Psoas muscle (tissue), 8 donors: Measurements from ENCODE around the gene KIRREL3. TPM values are rescaled to one million over a fixed set of nuclear protein-coding genes. Genes with fewer than 3 reads are reported as not detected.

Experiments used
- ATAC-seq, 4 donors: fragments of 200-7000 bp; cut with Tn5 transposase; one replicate each; pipeline ENCODE4 v1.9.1; 2020; ENCODE audit warnings: moderate library complexity in 3 of 4, mild to moderate bottlenecking in 2 of 4
- DNase-seq, 2 donors: peaks; one replicate each; pipeline ENCODE4 v3.0.0-alpha.2; 2020
- H3K27ac ChIP-seq: fragments of 200-600 bp; one replicate; pipeline ENCODE4 v1.8.0; 2022
- H3K27me3 ChIP-seq, 3 donors: fragments of 200-600 bp in 1 of 3; one replicate each; pipeline versions ENCODE4 v1.6.1 to v1.8.0; 2013 to 2022; ENCODE audit warnings: low read length in 2 of 3, mild to moderate bottlenecking in 2 of 3, moderate library complexity in 1 of 3; ENCODE audit not compliant: insufficient read depth in 3 of 3
- H3K36me3 ChIP-seq, 2 donors: fragments of 200-600 bp in 1 of 2; one replicate each; pipeline versions ENCODE4 v1.6.1 to v1.8.0; 2013 to 2022; ENCODE audit warnings: low read depth in 1 of 2, mild to moderate bottlenecking in 1 of 2, moderate library complexity in 1 of 2; ENCODE audit not compliant: insufficient read depth in 1 of 2
- H3K4me1 ChIP-seq: fragments of 200-600 bp; one replicate; pipeline ENCODE4 v1.8.0; 2022
- H3K4me3 ChIP-seq: fragments of 200-600 bp; one replicate; pipeline ENCODE4 v1.8.0; 2022; ENCODE audit warnings: mild to moderate bottlenecking
- H3K9me3 ChIP-seq: fragments of 200-600 bp; one replicate; pipeline ENCODE4 v1.8.0; 2022
- CTCF ChIP-seq: fragments of 200-600 bp; IDR thresholded peaks from one replicate; pipeline ENCODE4 v1.8.0; 2022; ENCODE audit warnings: antibody characterized with exemption
- WGBS, 3 donors: extraction: QIAGEN DNeasy Blood & Tissue Kit; methylation state at CpG; one replicate each; pipeline versions ENCODE4 v1.1.6 to v1.1.7; 2013; 5-methylcytosine and 5-hydroxymethylcytosine counted together
- intact Hi-C, 2 donors: fragments of 100-400 bp; cut with DNase I; formaldehyde crosslinking; loops; one replicate each; pipeline versions ENCODE4 v1.11.0 to v1.14.2; 2022
- polyA plus RNA-seq, 3 donors: library from polyadenylated mRNA; stranded (reverse); fragments of 200-250 nt; gene quantifications; one replicate each; pipeline ENCODE4 v1.2.3, GENCODE V29; 2013
- total RNA-seq, 4 donors: library from RNA; stranded (reverse); fragmentation: NEBNext Ultra II Directional in 2 of 4; extraction: Animal tissue kit (Norgen Biotek cat#: 25700) in 2 of 4; gene quantifications; one replicate each; pipeline versions ENCODE4 v1.2.1 to v1.2.4, GENCODE V29; 2021 to 2023
- donor health status: healthy with polysubstance abuse.
- donor health status: DM: no; HTN: no; CAD: no; lungs with moderate emphysema.
- donor health status: Bipolar disorder and iron deficiency.
- donor health status: healthy.
- donor health status: DM: yes; HTN: yes; CAD: no.
- donor health status: DM: no; HTN: no; CAD: no.
- donor health status: DM: no; HTN: no; CAD: no.
- donor health status: DM: yes; HTN: yes; CAD: no.

The KIRREL3 gene
- total and polyA plus RNA-seq, 7 donors: 0.04 TPM; not detected in 6

GRCh38 chr11:126433989-126434949, 566.3 kb downstream of the KIRREL3 start:
- no peak for TF ChIP-seq CTCF
- intact Hi-C loops: no loop called here
- no peak overlapping the region for H3K4me3 ChIP-seq
- H3K4me1 ChIP-seq: no peaks in the 10 kb centered on the region
- H3K9me3 ChIP-seq: no peaks in the 10 kb centered on the region
- no peaks in the 10 kb centered on the region for H3K27me3 ChIP-seq
- no peak for DNase-seq
- no peak for ATAC-seq
- 80 to 87% (median 83%) methylated on average over 15 to 16 of the region's 16 CpGs for WGBS, 3 donors
- H3K36me3 ChIP-seq: no peaks in the 10 kb centered on the region
- no peak overlapping the region for H3K27ac ChIP-seq

- ATAC-seq: no peak
- H3K4me3 ChIP-seq: no peak overlapping the region
- intact Hi-C loops: no loop called here
- no peak for DNase-seq
- H3K4me1 ChIP-seq: no peaks in the 10 kb centered on the region
- H3K27ac ChIP-seq: no peak overlapping the region
- WGBS, 3 donors: 87 to 93% (median 88%) methylated on average over 11 of the region's 11 CpGs
- no peaks in the 10 kb centered on the region for H3K27me3 ChIP-seq
- H3K9me3 ChIP-seq: no peaks in the 10 kb centered on the region
- no peaks in the 10 kb centered on the region for H3K36me3 ChIP-seq
- TF ChIP-seq CTCF: no peak
Observed at GRCh38 chr11:126433244-126433846, 567.2 kb downstream of the KIRREL3 start.

- no peak for TF ChIP-seq CTCF
- no peaks in the 10 kb centered on the region for H3K9me3 ChIP-seq
- WGBS, 3 donors: 71 to 76% (median 75%) methylated on average over 6 of the region's 6 CpGs
- H3K27me3 ChIP-seq: no peaks in the 10 kb centered on the region
- no peak for DNase-seq
- no peak overlapping the region for H3K27ac ChIP-seq
- intact Hi-C loops: no loop called here
- no peaks in the 10 kb centered on the region for H3K4me1 ChIP-seq
- no peak for ATAC-seq
- no peak overlapping the region for H3K4me3 ChIP-seq
- H3K36me3 ChIP-seq: no peaks in the 10 kb centered on the region
Observed at GRCh38 chr11:126432525-126432924, 568.0 kb downstream of the KIRREL3 start.

- H3K27ac ChIP-seq: no peak overlapping the region
- H3K9me3 ChIP-seq: no peaks in the 10 kb centered on the region
- peak in 1 of 4 donors; percentile 18 for ATAC-seq
- no peaks in the 10 kb centered on the region for H3K36me3 ChIP-seq
- no peak for DNase-seq
- intact Hi-C loops: no loop called here
- no peak for TF ChIP-seq CTCF
- no peaks in the 10 kb centered on the region for H3K27me3 ChIP-seq
- H3K4me3 ChIP-seq: no peak overlapping the region
- H3K4me1 ChIP-seq: no peaks in the 10 kb centered on the region
- 53 to 86% (median 61%) methylated on average over 3 of the region's 3 CpGs for WGBS, 3 donors
Observed at GRCh38 chr11:126432065-126432461, 568.5 kb downstream of the KIRREL3 start.
